ENCODE results near the gene C2orf76.

Gene C2orf76

DNA sequence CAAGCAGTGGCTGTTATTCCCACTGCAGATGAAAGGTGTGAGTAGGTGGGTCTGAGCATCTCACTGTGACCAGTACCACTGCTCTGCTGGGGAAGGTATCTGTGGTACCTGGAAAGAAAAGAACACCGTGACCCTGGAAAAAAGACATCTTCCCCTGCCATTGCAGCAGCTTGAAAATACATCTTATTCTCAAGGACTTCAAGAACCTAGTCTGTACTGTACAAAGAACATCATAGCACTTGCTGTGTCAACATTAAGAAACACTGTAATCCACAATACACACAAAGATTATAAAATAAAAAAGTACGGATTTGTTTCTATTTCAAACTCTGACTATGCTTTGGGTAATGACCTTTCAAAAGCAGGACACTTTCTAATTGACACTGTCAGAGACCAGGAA is 28.9 kb downstream of the C2orf76 start:
- ATAC-seq: no peak

DNA sequence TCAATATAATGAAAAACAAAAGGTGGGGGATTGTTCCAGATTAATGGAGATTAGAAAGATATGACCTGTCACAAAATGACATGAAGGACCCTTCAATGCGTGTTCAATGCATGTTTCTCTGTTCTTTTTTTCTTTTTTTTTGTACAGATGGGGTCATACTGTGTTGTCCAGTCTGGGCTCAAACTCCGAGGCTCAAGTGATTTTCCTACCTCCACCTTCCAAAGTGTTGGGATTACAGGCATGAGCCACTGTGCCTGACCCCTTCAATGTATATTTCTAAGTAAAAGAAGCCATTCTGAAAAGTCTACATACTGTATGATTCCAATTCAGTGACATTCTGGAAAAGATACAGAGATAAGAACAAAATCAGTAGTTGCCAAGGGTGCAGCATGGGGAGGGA is 32.8 kb downstream of the C2orf76 start:
- ATAC-seq: no peak

DNA sequence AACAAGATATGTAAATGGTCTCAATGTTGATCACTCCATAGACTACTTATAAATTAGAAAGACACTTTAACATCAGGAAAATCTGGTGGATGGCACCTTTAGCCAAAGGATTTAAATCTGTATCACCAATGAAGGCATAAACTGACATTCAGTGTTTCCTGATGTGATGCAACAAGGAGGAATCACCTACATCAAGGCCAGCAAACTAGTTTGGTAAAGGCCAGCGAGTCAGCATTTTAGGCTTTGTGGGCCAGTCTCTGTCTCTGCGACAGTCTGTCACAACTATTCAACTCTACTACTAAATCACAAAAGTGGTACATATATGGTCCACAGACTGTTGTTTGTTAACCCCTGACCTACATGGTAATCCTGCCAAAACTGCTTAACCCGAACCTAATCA is 33.3 kb downstream of the C2orf76 start:
- ATAC-seq: no peak

DNA sequence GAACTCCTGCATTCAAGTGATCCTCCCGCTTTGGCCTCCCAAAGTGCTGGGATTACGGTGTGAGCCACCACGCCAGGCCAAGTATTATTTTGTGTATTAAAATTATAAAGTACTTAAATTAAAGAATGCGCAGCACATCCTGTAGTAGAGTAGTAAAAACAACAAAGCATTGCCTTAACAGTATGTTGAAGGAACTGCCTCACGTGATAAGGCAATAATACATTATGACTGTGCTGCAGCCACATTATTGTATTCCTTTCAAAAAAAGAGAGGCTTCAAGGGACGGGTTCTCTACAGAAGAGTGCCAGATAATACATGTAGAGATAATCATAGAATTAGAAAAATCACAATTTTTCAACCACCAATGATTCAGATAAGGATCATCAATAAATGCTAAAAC is 33.7 kb downstream of the C2orf76 start:
- ATAC-seq: no peak

DNA sequence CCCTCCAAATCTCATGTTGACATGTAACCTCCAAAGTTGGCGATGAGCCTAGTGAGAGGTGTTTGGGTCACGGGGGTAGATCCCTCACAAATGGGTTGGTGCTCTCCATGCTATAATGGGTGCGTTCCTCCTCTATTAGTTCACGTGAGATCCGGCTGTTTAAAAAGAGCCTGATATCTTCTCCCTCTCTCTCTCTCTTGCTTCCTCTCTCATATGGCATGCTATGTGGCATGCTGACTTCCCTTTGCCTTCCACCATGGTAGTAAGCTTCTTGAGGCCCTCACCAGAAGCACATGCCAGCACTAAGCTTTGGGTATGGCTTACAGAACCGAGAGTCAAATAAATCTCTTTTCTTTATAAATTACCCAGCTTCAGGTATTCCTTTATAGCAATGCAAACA is 39.2 kb downstream of the C2orf76 start:
- no peak for ATAC-seq

DNA sequence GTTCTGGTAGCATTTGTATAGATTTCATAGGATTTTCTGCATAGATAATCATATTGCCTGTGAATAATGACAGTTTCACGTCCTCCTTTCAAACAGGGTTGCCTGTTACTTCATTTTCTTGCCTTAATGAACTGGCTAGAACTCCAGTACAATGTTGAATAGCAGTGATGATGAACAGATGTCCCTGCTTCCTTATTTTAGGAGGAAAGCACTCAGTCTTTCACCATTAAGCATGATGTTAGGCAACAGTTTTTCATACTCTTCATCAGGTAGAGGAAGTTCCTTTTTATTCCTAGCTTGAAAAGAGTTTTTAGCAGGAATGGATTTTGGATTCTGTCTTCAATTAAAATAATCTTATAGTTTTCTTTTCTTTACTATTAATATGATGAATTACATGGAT is 39.7 kb downstream of the C2orf76 start:
- ATAC-seq: no peak

DNA sequence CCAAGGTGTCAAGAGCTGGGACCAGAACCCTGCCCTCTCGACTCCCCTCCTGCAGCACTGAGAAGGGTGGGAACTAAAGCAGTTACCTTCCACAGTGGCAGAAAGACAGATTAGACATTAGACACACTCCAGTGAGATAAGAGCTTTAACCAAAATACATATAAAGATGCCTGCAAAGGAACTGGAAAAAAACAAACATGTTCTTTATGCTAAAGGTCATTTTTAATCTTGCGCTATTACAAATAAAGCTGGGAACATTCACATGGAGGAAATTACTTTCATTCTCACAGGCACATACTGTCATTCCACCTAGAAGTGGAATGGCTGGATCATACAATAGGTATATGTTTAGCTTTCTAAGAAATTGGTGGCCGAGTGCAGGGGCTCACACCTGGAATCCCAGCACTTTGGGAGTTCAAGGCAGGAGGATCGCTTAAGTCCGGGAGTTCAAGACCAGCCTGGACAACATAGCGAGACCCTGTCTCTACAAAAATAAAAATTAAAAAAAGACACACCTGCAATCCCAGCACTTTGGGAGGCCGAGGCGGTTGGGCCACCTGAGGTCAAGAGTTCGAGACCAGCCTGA is 41.9 kb downstream of the C2orf76 start:
- no peak for ATAC-seq

DNA sequence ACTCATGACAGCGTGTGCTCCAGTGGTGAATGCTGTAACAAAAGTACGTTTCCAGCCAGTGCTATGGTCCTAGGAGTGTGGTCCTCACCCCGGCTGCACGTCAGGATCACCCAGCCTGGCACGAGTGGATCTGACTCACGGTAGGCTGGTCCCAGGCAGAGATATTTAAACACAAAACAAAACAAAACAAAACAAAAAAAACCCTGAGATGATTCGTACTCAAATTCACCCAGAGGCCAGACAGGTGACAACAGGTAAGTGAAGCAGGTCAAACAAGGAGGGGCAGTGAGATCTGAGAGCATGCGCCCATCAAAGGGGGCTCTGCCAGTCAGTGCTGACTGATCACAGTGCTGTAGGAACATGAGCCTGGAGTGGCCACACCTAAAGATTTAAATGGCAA is 43.2 kb downstream of the C2orf76 start:
- no peak for ATAC-seq

DNA sequence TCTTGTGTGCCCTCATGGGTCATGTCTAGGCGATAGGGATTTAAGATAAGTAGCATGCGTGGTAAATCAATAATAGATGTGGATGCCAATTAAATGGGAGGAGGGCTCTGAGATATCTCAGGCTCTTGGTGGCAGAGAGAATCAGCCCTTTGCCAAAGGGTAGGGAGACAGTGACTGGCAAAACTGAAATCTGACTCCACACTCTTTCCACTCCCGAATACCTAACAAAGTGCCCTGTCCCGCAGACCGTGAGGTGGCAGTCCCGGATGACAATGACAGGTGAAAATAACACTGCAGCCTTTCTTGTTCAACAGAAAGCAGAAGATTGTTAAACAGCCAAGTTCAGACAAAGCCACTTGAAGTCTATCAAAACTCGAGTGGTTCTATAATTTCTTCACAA is 47.0 kb downstream of the C2orf76 start:
- ATAC-seq: no peak

DNA sequence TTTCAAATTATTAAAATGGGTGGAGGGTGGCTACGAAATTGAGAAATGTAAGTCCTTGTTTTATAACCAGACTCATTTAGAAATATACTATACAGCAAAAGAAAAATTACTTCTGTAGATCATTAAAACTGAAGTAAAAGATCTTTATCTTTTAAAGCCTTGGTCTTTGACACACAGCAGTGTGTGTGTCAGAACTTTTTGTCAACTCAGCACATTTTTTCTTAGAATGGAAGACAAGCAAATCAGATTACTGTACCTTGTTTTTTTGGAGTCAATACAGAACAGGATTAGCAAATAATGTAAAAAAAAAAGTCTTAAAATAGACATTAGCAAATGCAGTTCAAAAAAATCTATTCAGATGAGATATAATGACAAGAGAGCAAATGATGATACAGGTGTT is 49.1 kb downstream of the C2orf76 start:
- no peak for ATAC-seq

DNA sequence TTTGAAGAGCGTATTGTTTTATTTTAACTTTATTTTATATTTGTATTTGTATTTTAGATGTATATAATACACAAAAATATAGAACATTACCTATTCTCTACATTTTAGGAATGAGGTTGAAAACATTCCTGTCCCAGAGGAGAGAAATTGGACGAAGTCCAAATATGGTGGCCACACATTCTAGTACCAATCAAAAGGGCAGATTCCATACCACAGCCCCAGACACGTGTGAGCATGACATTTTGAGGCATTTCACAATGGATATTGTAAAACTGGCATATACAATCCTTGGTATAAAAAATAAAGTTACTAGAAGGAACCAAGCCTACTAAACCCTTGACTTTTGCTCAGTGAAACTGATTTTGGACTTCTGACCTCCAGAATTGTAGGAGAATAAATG is 50.6 kb downstream of the C2orf76 start:
- ATAC-seq: no peak

DNA sequence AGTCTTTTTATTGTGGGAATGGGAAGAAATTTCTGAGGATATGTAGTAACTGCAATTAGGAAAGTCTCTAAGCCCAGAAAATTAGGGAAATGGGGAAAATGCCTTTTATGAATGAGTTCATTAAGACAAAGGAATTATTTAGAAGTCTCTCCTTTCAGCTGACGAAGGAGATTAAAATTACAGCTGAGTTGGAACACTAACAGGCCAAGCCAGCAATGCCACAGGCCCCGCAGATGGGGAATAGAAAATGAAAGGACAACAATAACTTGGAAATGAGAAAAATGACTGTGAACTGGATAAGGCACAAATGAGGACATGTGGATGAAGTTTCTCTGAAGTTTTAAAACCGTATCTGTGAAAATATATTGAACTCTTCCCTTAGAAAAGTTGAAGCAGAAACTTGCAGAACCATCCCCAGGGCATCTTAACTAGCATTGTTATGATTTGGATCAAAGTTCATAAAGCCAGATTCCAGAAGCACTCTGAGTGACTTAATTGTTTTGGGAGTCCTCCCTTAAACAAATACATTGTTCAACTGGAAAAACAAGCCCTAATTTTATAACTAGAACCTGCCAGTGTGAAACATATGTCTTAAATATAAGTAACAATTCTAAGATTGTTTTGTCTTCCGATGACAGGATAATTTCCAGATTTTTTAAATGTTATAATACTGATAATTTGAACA is 51.3 kb downstream of the C2orf76 start:
- ATAC-seq: no peak

DNA sequence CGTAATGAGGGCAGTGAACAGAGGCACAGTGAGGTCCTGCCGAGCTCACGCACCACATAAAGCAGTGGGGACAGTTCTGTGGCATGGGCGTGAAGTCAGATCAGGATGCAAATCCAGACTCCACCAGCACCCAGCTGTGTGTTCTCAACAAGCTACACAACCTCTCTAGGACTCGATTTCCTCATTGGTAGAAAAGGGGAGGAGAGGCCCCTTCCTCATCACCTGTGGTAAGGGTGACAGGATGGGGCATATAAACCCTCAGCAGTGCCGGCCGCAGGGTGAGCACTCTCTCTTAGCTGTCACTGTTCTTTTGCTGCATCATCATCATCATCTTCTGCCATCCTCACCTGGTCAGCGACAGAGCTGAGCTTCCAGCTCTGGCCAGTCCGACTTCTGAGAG is 54.8 kb downstream of the C2orf76 start:
- ATAC-seq: no peak

DNA sequence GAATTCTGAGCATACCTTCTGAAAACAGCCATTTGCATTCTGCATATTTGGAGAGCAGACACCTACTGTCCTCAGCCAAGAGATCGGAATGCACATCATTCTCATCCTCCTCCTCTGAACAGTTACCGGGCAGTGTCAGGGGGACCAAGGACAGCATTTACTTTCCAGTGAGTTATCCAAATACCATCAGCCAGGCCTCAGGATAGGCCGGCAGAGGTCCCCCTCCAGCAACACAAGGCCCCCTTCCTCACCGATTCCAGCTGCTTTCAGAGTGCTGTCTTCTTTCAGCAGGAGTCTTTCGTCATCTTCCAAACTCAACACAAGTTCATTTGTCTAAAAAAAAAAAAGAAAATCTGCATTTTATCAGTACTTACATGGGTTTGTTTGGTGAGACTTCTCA is 55.3 kb downstream of the C2orf76 start:
- ATAC-seq: no peak

DNA sequence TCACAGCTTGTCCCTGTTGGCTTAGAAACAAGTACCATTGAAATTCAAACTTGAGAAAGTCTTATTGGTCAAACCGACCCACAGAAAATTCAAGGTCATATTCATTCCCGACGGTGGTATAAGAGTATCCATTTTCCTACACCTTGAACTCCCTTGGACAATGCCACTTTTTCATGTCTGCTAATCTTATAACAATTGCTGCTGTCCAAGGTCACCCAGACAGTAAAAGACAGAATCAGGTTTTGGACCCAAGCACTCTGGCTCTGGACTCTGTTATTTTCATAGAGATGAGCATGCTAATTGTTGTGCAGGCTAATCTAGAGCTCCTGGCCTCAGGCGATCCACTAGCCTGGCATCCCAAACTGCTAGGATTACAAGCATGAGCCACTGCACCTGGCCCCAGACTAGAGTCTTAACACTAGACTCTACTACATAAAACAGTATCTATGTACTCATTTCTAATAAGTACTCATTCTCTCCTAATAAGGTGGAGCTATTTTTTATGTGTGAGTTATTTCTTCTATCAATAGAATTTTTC is 57.8 kb downstream of the C2orf76 start:
- ATAC-seq: no peak

DNA sequence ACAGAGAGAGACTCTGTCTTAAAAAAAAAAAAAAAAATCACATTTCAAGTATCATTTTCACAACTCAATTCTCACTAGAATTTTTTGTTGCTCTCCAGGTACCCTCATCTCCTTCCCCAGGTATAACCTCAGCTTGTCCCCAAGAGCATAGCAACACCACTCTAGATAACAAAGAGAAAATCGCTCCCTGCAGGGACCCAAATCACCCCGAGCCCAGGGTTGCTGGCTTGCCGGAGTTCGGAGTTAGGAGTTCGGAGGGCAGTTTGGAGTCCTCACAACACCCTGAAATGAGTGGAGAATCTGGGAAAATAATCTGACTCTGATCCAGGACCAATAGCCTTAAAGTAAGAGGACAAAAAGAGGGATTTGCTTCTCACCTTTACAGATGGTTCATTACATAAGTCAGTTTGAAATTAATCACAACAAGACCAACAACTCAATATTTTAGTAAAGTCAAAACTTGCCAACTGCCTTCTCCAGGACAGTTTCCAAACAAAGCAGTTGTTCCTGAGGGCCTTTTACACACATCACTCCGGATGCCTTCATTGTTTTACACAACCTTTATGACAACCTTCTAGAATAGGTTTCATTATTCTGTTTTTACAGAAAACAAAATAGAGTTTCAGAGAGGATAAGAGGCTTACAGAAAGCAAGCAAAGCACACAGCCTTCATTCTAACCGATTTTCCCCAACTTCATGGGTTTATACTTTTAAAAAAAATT is 59.1 kb downstream of the C2orf76 start:
- ATAC-seq: no peak

DNA sequence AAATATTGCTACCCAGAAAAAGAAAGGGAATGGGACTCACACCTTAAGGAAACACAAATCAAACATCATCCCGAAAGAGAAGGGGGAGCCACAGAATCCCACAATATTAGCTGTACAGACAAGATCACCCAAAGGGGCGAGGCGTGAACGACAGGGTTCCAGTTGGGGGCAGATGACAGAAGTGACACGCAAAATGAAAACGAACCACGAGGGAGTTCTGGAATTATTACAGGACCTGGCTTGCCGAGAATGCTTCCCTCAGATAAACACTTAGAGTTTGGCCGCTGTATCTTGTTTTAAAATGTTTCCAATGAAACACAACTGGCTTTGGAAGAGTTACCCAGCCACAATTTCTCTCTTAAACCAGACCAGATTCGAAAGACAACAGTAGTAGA is 60.4 kb downstream of the C2orf76 start:
- no peak for ATAC-seq

DNA sequence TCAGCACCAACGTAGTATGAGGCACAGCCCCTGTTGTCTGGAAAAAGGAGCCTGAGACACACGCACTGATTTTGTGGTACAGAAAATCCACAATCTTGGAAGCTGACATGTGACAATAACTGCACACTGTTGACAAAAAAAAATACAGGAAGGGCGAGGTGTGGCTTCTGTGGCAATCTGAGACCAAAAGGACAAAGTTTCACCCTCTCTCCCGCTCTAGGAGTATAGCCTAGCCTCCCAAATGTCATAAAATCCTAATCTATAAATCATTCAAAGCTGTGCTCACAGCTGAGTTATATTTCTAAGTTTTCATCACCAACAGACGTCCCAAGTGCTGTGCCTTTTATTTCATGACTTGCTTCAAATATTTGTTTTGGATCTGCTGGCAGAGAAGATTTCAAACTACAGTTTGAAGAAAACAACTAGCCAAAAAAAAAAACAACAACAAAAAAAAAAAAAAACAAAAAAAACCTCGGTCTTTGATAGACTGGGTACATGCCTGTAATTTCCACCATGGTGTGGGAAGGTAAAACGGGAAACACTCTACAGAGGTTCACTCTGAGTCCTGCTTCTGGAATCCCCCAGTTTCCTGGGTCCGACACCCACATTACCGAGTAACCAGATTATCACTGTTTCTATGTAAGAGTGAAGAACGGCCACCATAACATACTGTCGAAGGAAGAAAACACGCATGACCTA is 61.0 kb downstream of the C2orf76 start:
- no peak for ATAC-seq

DNA sequence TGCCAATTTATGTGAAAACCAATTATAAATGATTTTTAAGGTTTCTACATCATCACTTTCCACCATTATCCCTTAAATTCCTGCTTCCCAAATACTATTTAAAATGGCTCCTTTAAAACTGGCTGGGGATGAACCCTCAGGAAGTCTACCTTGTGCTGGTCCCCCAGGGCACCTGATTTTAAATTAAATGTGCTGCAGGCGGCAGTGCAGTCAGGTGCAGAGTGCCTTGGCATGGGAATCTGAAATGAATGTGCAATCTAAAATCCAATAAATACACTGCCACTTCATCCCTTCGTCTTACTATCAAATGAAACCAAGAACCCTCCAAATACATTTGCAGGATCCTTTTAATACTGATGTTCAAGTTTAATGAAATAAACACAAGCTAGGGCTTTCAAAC is 61.8 kb downstream of the C2orf76 start:
- no peak for ATAC-seq

DNA sequence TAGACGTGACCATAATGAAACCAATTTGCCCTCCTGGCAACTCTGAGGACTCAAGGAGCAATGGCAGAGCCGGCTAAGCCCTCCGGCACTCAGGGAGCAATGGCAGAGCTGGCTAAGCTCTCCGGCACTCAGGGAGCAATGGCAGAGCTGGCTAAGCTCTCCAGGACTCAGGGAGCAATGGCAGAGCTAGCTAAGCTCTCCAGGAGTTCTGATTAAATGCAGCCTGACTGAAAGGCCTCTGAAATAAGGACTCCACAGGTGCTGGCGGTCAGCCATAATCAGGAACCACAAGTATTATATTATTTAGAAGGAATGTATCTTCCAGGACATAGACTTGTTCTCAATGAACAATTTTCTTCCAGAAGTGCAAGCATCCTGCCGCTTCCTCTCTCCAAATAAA is 65.2 kb downstream of the C2orf76 start:
- no peak for ATAC-seq

DNA sequence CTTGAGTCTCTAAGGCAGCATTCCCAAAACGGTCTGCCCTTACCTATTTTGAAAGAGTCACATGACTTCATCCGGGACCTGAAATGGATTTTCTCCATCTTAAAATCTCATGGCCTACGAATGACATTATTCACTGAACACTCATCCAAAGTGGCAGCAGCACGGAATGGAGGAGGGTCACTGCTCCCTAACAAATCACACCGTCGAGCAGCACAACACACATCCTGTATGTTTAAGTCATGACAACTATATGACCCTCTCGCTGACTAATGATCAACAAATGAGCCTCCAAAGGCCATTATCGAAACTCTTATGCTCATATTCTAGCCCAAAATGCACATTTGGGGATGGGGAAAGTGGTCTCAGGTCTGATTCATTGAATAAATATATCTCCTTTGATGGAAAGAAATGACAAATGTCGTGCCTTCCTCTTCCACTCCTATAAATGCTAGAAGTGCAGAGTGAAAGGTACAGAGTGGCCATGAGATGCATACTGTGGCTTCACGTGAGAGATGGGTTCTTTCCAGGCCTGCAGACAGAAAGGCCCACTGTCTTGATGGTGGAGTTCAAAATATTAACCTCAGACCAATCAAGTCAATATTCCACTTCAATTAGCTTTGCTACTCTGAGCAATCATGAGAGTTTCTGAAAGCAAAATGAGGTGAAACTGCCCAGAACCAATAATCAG is 70.8 kb downstream of the C2orf76 start:
- ATAC-seq: no peak

DNA sequence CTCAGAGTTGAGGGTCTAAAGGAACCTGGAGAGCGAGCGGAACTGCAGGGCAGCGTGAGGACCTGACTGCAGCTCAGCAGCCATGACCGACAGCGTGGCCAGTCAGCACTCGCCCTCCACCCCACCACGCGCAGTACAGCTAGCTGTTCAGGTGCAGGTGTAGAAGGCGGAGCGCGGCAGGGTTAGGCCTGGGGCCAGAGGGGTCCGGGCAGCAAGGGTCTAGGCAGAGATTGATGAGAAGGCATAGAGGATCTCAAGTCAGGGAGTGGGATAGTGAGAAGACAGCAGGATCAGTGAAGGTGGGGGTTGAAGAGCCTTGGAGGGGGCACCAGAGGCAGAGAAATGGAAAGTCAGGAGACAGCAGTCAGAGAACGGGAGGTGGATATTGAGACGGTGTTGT is 72.0 kb downstream of the C2orf76 start:
- no peak for ATAC-seq

DNA sequence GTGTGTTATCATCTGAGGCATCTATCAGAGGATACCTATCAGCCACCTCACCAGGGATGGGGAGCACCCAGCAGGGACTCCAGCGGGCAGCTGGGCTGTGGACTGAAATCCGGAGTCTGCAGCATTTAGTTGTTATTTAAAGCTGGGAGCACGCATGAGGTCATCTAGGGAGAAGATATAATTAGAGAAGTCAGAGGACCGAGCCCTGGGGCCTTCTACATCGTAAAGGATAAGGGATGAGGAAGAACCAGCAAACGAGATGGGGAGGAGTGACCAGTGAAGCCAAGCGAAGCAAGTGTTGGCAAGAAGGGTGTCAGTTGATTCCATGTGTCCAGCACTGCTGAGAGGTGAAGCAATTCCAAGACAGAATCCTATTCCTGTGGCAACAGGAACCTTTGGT is 72.7 kb downstream of the C2orf76 start:
- no peak for ATAC-seq

Data from activated CD4-positive, CD25-positive, alpha-beta regulatory T cell treated with anti-CD3 and anti-CD28 coated beads, Interleukin-2, amount 50 U/mL, for 24 hours (primary cell).